Measurements from ENCODE around the gene TUBA3E. TPM values are rescaled to one million over a fixed set of nuclear protein-coding genes. Genes with fewer than 3 reads are reported as not detected.
"Not testable (repeated sequence)": the region's sequence is repeated elsewhere in the genome, so short reads cannot be mapped to it uniquely, and the experiment has no call there.

The TUBA3E gene
- total RNA-seq, 1 donor from 2014 or later = not detected

DNA sequence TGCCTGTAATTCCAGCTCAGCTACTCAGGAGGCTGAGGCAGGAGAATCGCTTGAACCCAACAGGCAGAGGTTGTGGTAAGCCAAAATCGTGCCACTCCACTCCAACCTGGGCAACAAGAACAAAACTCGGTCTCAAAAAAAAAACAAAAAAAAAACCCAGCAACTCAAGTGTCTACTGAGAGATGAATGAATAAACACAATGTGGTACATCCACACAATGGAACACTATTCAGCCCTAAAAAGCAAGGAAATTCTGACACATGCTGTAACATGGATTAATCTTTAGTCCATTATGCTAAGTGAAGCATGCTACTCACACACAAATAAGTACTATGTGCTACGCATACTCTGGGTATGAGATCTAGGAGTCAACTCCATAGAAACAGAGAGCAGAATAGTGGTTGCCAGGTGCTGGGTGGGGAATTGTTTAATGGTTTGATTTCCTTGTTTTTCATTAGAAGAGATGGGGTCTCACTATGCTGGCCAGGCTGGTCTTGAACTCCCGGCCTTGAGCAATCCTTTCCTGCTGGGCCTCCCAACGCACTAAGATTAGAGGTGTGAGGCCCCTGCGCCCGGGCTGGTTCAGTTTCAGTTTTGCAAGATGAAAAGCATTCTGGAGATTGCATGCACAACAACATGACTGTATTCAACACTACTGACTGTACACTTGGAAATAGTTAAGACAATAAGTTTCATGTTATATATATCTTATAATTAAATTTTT lies 32.8 kb downstream of the TUBA3E start:
- TF ChIP-seq, protein P1, sequence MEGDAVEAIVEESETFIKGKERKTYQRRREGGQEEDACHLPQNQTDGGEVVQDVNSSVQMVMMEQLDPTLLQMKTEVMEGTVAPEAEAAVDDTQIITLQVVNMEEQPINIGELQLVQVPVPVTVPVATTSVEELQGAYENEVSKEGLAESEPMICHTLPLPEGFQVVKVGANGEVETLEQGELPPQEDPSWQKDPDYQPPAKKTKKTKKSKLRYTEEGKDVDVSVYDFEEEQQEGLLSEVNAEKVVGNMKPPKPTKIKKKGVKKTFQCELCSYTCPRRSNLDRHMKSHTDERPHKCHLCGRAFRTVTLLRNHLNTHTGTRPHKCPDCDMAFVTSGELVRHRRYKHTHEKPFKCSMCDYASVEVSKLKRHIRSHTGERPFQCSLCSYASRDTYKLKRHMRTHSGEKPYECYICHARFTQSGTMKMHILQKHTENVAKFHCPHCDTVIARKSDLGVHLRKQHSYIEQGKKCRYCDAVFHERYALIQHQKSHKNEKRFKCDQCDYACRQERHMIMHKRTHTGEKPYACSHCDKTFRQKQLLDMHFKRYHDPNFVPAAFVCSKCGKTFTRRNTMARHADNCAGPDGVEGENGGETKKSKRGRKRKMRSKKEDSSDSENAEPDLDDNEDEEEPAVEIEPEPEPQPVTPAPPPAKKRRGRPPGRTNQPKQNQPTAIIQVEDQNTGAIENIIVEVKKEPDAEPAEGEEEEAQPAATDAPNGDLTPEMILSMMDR (IDR thresholded peaks at IDR 0.05; ENCODE audit: unreplicated experiment) = no peak
- Mint-ChIP-seq H3K36me3 (ENCODE audit: low read depth, unreplicated experiment) (peaks cover 30% of the 10 kb centered on the region), H3K4me3 (ENCODE audit: unreplicated experiment) (no peak overlapping the region), H3K27ac (ENCODE audit: unreplicated experiment) (no peak overlapping the region), H3K9me3 (ENCODE audit: unreplicated experiment) (no peaks in the 10 kb centered on the region), H3K27me3 (ENCODE audit: unreplicated experiment) (peaks cover 2% of the 10 kb centered on the region), H3K4me1 (ENCODE audit: unreplicated experiment) (no peaks in the 10 kb centered on the region)
- no peak for DNase-seq (ENCODE audit: low spot score)

DNA sequence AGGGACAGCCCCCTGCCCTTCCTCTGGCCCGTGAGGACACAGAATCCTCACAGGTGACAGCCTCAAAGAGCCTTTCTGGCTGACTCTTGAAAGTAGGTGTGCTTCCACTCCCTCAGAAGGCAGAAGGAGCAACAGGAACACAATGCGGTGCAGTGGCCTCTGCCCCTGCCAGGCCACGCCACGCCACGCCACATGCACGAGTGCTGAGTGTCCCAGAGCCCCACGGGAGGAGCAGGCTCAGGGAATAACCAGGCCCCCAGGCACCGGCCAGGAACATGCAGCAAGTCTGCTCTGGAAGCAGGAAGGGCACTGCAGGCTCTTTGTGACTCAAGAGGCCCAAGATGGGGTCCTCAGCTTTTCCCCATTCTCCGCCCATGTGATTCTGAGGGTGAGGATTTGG lies 35.3 kb downstream of the TUBA3E start:
- Mint-ChIP-seq H3K27me3 (ENCODE audit: unreplicated experiment) (peaks cover 2% of the 10 kb centered on the region), H3K4me1 (ENCODE audit: unreplicated experiment) (no peaks in the 10 kb centered on the region), H3K4me3 (ENCODE audit: unreplicated experiment) (no peak overlapping the region), H3K27ac (ENCODE audit: unreplicated experiment) (no peak overlapping the region), H3K36me3 (ENCODE audit: low read depth, unreplicated experiment) (peaks cover 24% of the 10 kb centered on the region), H3K9me3 (ENCODE audit: unreplicated experiment) (no peaks in the 10 kb centered on the region)
- TF ChIP-seq, protein P1 (IDR thresholded peaks at IDR 0.05; ENCODE audit: unreplicated experiment) = no peak
- no peak for DNase-seq (ENCODE audit: low spot score)

DNA sequence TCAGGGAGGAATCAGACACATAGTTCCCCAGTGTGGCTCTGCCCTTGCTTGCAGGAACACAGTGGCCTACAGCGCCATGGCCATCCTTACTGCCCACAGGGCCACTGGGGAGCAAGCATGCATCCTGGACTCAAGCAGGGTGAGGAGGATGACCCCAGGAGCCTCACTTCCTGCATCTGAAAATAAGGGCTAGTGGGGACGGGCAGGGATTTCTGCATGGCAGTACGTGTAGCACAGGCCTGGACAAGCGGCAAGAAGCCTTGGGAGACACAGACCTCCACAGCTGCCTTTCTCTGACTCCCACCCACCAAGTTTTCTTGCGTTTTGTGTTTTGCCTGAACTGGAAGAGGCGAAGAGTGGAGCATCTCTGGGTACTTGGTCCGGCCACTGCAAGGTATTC lies 35.8 kb downstream of the TUBA3E start:
- not testable (repeated sequence) for DNase-seq (ENCODE audit: low spot score); H3K4me3 Mint-ChIP-seq (ENCODE audit: unreplicated experiment); H3K27me3 Mint-ChIP-seq (ENCODE audit: unreplicated experiment); H3K27ac Mint-ChIP-seq (ENCODE audit: unreplicated experiment); H3K9me3 Mint-ChIP-seq (ENCODE audit: unreplicated experiment); H3K4me1 Mint-ChIP-seq (ENCODE audit: unreplicated experiment)
- H3K36me3 Mint-ChIP-seq (ENCODE audit: low read depth, unreplicated experiment) = peaks cover 19% of the 10 kb centered on the region

DNA sequence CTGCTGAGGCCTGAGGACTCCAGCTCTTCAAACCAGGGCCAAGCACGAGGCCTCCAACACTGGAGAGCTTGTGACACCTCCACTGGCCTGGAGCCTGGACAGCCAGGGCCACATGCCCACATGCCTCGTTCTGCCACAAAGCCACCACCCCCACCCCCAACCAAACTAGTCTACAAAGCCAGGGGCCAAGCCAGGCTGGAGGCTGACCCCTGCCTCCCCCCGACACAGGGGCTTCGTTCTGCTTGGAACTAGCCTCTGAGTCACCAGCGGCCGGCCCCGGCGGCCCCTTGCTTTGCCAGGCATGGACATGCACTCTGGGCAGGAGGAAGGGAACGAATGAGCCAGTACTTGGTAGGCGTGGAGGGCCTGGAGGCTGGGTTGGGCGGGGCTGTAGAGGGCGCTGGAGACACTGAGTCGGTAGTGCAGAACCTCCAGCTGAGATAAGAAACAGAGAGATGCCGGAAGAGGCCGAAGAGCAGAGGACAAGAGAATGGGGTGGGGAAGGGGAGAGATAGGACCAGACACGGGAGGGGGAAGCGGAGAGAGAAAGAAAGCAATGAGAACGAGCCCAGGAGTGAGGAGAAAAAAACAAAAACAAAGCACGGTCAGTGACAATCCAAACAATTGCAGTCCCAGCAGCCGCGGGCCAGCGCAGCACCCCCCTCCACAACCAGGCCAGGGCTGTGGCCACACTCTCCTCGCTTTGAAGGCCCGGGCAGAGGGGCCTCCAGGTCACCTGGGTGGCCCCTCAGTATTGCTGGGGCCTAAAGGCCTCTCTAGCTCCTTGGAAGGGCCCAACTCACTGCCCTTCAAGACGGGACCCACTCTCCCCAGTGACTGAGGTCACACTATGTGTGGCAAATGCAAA lies 37.2 kb downstream of the TUBA3E start:
- not testable (repeated sequence) for H3K4me3 Mint-ChIP-seq (ENCODE audit: unreplicated experiment)

DNA sequence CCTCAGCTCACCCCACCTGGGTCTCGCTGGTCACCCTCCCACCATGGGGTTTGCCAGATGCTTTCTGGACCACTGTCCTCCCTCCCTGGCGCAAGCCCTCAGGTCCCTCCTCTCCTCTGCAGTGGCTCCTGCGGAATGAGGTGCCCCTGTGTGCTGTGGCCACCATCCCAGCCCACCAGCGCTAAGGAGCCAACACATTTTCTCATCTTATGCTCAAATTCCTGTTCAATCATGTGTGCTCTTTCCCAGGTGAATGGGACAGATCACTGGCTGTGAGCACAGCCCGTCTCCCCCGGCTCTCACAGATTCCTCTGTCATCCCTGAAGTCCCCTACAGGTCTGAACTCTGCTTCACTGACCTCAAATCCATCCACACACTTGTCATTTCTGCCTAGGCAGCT lies 38.1 kb downstream of the TUBA3E start:
- TF ChIP-seq, protein P1 (IDR thresholded peaks at IDR 0.05; ENCODE audit: unreplicated experiment) = no peak
- Mint-ChIP-seq H3K4me1 (ENCODE audit: unreplicated experiment) (no peaks in the 10 kb centered on the region), H3K9me3 (ENCODE audit: unreplicated experiment) (no peaks in the 10 kb centered on the region), H3K27me3 (ENCODE audit: unreplicated experiment) (no peaks in the 10 kb centered on the region), H3K4me3 (ENCODE audit: unreplicated experiment) (no peak overlapping the region), H3K27ac (ENCODE audit: unreplicated experiment) (no peak overlapping the region), H3K36me3 (ENCODE audit: low read depth, unreplicated experiment) (peaks cover 15% of the 10 kb centered on the region)
- no peak for DNase-seq (ENCODE audit: low spot score)

More for the DNA sequence above, 37.2 kb downstream of the TUBA3E start:
- peaks cover 15% of the 10 kb centered on the region for H3K36me3 Mint-ChIP-seq (ENCODE audit: low read depth, unreplicated experiment)
- not testable (repeated sequence) for H3K4me1 Mint-ChIP-seq (ENCODE audit: unreplicated experiment); H3K27me3 Mint-ChIP-seq (ENCODE audit: unreplicated experiment); H3K27ac Mint-ChIP-seq (ENCODE audit: unreplicated experiment); H3K9me3 Mint-ChIP-seq (ENCODE audit: unreplicated experiment); DNase-seq (ENCODE audit: low spot score)

DNA sequence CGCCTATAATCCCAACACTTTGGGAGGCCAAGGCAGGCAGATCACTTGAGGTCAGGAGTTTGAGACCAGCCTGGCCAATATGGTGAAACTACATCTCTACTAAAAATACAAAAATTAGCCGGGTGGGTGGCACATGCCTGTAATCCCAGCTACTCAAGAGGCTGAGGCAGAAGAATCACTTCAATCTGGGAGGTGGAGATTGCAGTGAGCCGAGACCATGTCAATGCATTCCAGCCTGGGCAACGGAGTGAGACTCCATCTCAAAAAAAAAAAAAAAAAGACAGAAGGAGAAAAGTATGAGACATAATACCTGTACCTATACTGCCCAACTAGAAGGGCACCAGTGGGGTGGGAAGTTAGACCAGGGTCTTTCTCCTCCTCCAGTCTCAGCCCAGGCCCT lies 38.9 kb downstream of the TUBA3E start:
- H3K9me3 Mint-ChIP-seq (ENCODE audit: unreplicated experiment); H3K4me1 Mint-ChIP-seq (ENCODE audit: unreplicated experiment); DNase-seq (ENCODE audit: low spot score); H3K4me3 Mint-ChIP-seq (ENCODE audit: unreplicated experiment); H3K27me3 Mint-ChIP-seq (ENCODE audit: unreplicated experiment); H3K27ac Mint-ChIP-seq (ENCODE audit: unreplicated experiment): not testable (repeated sequence)
- peaks cover 12% of the 10 kb centered on the region for H3K36me3 Mint-ChIP-seq (ENCODE audit: low read depth, unreplicated experiment)
